SH-SY5Y (cell line): ENCODE measurements around the gene OR2M5.

Experiments
- GATA2 ChIP-seq: IDR thresholded peaks from 2 replicates; pipeline ENCODE4 v1.6.1; 2011; ENCODE audit warnings: mild to moderate bottlenecking, low read depth, low read length
- GATA3 ChIP-seq: IDR thresholded peaks from 2 replicates; pipeline ENCODE4 v1.6.1; 2011; ENCODE audit warnings: low read depth, mild to moderate bottlenecking, low read length, moderate library complexity

GRCh38 chr1:248155927-248156326, 11.0 kb downstream of the OR2M5 start:
- TF ChIP-seq GATA2 (no peak), GATA3 (no peak)
